ENCODE results near the gene FHOD1.
A peak's percentile ranks its signal among the peaks of the same experiment; 100 is the strongest.

The FHOD1 gene

DNA sequence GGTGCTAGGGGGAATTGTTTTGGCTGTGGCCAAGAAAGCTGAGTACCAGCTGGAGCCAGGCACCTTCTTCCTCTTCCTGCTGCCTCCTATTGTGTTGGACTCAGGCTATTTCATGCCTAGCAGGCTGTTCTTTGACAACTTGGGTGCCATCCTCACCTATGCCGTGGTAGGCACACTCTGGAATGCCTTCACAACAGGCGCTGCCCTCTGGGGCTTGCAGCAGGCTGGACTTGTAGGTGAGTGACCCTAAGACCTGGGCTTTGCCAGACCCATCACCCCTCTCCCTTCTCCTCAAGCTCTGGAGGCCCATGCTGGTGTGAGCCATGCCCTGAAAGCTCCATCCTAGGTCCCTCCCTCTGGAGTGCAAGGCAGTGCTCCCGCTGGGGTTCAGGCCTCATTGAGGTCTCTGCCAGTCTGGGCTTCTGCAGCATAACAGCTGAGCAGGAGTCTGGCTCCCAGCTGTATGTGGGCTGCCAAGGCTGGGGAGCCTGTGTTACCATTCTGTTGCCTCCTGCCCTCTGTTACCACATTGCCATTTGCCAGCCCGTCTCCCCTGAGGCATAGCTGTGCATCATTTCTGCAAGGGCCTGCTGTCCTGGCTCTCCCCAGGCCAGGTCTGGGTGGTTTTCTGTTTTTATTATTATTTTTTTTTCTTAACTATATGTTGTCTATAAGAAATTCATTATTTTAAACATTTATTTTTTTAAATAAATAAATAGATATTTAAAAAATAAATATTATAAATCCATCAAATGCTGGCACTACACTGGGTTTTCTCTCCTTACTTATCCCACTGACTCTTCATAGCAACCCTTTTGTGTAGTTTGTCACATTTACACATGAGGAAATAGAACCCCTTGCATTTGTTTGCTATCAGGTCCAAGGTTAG is 5.6 kb upstream of the FHOD1 start:
- Histone ChIP-seq H3K4me1 (ENCODE audit: insufficient read depth, low read length, severe bottlenecking) (peaks cover 9% of the 10 kb centered on the region), H3K4me2 (ENCODE audit: low read length) (no peak overlapping the region), H3K27me3 (ENCODE audit: insufficient read depth, low read length) (peaks cover 4% of the 10 kb centered on the region; the same call in 1 of the 2 replicates), H3K9me2 (ENCODE audit: low read depth, low read length) (no peaks in the 10 kb centered on the region), H2AFZ (ENCODE audit: low read length) (no peak overlapping the region), H3K4me3 (ENCODE audit: low read depth, low read length, poor library complexity, severe bottlenecking) (no peak overlapping the region), H3K27ac (ENCODE audit: low read depth, low read length, poor library complexity, severe bottlenecking) (no peak overlapping the region), H3K9me3 (ENCODE audit: low read length) (no peaks in the 10 kb centered on the region), H4K20me1 (ENCODE audit: insufficient read depth, low read length) (no peaks in the 10 kb centered on the region), H3K36me3 (ENCODE audit: insufficient read depth, low read length) (no peaks in the 10 kb centered on the region), H3K9ac (ENCODE audit: low read length) (no peak overlapping the region), H3K79me2 (ENCODE audit: insufficient read depth, low read length) (no peaks in the 10 kb centered on the region), H3F3A (ENCODE audit: insufficient read depth, low read length) (no peaks in the 10 kb centered on the region)
- TF ChIP-seq EZH2 (IDR thresholded peaks at IDR 0.05; ENCODE audit: borderline replicate concordance, low read length), result no peak
- TF ChIP-seq, protein P1, sequence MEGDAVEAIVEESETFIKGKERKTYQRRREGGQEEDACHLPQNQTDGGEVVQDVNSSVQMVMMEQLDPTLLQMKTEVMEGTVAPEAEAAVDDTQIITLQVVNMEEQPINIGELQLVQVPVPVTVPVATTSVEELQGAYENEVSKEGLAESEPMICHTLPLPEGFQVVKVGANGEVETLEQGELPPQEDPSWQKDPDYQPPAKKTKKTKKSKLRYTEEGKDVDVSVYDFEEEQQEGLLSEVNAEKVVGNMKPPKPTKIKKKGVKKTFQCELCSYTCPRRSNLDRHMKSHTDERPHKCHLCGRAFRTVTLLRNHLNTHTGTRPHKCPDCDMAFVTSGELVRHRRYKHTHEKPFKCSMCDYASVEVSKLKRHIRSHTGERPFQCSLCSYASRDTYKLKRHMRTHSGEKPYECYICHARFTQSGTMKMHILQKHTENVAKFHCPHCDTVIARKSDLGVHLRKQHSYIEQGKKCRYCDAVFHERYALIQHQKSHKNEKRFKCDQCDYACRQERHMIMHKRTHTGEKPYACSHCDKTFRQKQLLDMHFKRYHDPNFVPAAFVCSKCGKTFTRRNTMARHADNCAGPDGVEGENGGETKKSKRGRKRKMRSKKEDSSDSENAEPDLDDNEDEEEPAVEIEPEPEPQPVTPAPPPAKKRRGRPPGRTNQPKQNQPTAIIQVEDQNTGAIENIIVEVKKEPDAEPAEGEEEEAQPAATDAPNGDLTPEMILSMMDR (IDR thresholded peaks at IDR 0.05; ENCODE audit: low read length), result no peak

DNA sequence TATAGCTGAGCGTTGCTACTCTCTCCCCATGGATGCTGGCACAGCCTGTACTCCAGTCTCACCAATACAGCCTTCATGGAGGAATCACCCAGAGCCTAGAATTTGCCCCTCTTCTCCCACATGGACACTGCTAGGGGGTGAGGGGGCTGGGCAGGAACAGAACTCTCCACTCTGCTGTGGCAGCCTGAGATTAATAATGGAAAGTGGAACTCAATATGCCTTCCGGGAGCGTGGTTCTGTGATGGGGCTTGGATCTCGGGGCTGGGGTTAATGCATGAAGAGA is 2.7 kb upstream of the FHOD1 start:
- H3K9ac ChIP-seq (ENCODE audit: low read length), result no peak overlapping the region
- no peaks in the 10 kb centered on the region for H3K9me3 ChIP-seq (ENCODE audit: low read length)
- no peak overlapping the region for H3K27ac ChIP-seq (ENCODE audit: low read depth, low read length, poor library complexity, severe bottlenecking)
- TF ChIP-seq, protein P1 (IDR thresholded peaks at IDR 0.05; ENCODE audit: low read length), result no peak
- no peak for TF ChIP-seq EZH2 (IDR thresholded peaks at IDR 0.05; ENCODE audit: borderline replicate concordance, low read length)
- no peaks in the 10 kb centered on the region for H3K79me2 ChIP-seq (ENCODE audit: insufficient read depth, low read length)
- H3F3A ChIP-seq (ENCODE audit: insufficient read depth, low read length), result no peaks in the 10 kb centered on the region
- peaks cover under 1% of the 10 kb centered on the region; the same call in 1 of the 2 replicates for H3K27me3 ChIP-seq (ENCODE audit: insufficient read depth, low read length)
- H3K36me3 ChIP-seq (ENCODE audit: insufficient read depth, low read length), result no peaks in the 10 kb centered on the region
- no peak overlapping the region for H3K4me2 ChIP-seq (ENCODE audit: low read length)
- no peaks in the 10 kb centered on the region for H4K20me1 ChIP-seq (ENCODE audit: insufficient read depth, low read length)
- peaks cover 29% of the 10 kb centered on the region for H3K4me1 ChIP-seq (ENCODE audit: insufficient read depth, low read length, severe bottlenecking)
- H3K9me2 ChIP-seq (ENCODE audit: low read depth, low read length), result no peaks in the 10 kb centered on the region
- H2AFZ ChIP-seq (ENCODE audit: low read length), result no peak overlapping the region
- H3K4me3 ChIP-seq (ENCODE audit: low read depth, low read length, poor library complexity, severe bottlenecking), result no peak overlapping the region

DNA sequence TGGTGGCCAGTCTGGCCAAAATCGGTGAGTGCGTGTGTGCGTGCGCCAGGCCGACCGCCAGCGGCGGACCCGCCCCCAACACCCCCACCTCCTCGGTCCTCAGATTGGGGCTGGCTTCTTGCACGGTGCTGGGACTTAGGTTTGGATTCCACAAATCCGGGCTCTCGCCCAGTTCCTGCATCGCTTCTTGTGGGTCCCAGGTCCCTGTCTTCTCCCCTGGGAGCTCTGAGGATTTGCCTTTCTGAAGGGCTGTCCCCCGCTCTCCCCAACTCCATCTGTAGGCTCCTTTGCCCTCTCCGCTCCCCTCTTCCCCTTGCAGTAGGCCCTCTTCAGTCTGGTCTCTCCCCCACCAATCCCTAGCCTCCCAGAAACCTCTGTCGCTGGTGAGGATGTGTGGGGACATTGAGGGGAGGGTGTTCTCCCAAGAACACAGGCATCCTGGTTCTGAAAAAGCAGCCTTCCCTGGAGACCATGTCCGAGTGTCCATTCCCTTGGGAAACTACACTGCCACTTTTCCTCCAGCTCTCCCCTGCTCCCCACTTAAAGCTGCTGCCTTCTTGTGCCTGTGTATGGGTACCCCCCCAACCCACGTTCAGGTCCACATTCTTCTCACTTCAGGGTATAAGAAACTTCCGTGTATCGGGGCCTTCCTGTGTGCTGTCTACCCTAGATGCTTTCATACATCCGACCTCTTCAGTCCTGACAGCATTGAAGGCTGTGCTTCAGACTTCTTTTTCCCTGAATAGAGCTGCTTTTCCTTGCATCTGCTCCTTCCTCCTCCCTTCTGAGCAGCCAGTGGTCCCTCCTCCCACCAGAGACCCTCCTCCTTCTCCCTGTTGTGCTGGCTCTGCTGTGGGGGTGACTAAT is 2.1 kb upstream of the FHOD1 start:
- no peaks in the 10 kb centered on the region for H3K9me3 ChIP-seq (ENCODE audit: low read length)
- no peak overlapping the region for H2AFZ ChIP-seq (ENCODE audit: low read length)
- H3K9ac ChIP-seq (ENCODE audit: low read length), result no peak overlapping the region
- H3K4me1 ChIP-seq (ENCODE audit: insufficient read depth, low read length, severe bottlenecking), result peaks cover 34% of the 10 kb centered on the region
- no peaks in the 10 kb centered on the region for H3F3A ChIP-seq (ENCODE audit: insufficient read depth, low read length)
- H4K20me1 ChIP-seq (ENCODE audit: insufficient read depth, low read length), result no peaks in the 10 kb centered on the region
- no peaks in the 10 kb centered on the region for H3K9me2 ChIP-seq (ENCODE audit: low read depth, low read length)
- TF ChIP-seq, protein P1 (IDR thresholded peaks at IDR 0.05; ENCODE audit: low read length), result no peak
- TF ChIP-seq EZH2 (IDR thresholded peaks at IDR 0.05; ENCODE audit: borderline replicate concordance, low read length), result no peak
- no peaks in the 10 kb centered on the region for H3K27me3 ChIP-seq (ENCODE audit: insufficient read depth, low read length)
- H3K27ac ChIP-seq (ENCODE audit: low read depth, low read length, poor library complexity, severe bottlenecking), result no peak overlapping the region
- H3K79me2 ChIP-seq (ENCODE audit: insufficient read depth, low read length), result no peaks in the 10 kb centered on the region
- H3K4me2 ChIP-seq (ENCODE audit: low read length), result peak overlapping the region; percentile 33; the same call in 1 of the 2 replicates
- H3K36me3 ChIP-seq (ENCODE audit: insufficient read depth, low read length), result no peaks in the 10 kb centered on the region
- no peak overlapping the region for H3K4me3 ChIP-seq (ENCODE audit: low read depth, low read length, poor library complexity, severe bottlenecking)
